Measurements from ENCODE around the gene WWTR1. TPM values are rescaled to one million over a fixed set of nuclear protein-coding genes. Genes with fewer than 3 reads are reported as not detected.

Gene WWTR1
- total RNA-seq, 6 donors from 2014 or later = 77.5 to 119 (median 107) TPM

DNA sequence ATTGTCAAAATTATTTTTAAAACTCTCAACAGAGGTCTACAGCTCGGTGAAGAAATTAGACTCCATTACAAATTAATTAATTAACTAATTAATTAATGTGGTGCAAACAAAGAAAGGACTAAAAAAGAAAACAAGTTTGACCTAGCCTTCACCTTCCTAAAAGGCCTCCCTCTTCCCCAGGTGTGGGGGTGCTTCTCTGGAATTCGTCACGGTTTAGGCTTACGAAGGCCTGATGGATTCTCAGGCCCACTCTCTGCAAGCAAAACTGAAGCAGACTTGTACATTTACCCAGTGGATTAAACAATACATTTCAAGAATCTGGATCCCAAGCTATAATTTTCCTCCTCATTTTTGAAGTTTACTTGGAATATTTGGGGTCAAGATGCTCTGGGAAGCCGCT, 94.7 kb downstream of the WWTR1 start:
- Histone ChIP-seq H3K36me3 (no peaks in the 10 kb centered on the region), H3K4me1 (peaks cover 0 to 16% (median 9%) of the 10 kb centered on the region in 4 donors), H3K27me3 (no peaks in the 10 kb centered on the region), H3K27ac (no peak overlapping the region), H3K9me3 (no peaks in the 10 kb centered on the region), H3K4me3 (no peak overlapping the region)
- ATAC-seq (ENCODE audit: low FRiP score in 2 of 2) (no peak), DNase-seq (no peak)
- TF ChIP-seq, protein P1, sequence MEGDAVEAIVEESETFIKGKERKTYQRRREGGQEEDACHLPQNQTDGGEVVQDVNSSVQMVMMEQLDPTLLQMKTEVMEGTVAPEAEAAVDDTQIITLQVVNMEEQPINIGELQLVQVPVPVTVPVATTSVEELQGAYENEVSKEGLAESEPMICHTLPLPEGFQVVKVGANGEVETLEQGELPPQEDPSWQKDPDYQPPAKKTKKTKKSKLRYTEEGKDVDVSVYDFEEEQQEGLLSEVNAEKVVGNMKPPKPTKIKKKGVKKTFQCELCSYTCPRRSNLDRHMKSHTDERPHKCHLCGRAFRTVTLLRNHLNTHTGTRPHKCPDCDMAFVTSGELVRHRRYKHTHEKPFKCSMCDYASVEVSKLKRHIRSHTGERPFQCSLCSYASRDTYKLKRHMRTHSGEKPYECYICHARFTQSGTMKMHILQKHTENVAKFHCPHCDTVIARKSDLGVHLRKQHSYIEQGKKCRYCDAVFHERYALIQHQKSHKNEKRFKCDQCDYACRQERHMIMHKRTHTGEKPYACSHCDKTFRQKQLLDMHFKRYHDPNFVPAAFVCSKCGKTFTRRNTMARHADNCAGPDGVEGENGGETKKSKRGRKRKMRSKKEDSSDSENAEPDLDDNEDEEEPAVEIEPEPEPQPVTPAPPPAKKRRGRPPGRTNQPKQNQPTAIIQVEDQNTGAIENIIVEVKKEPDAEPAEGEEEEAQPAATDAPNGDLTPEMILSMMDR (IDR thresholded peaks at IDR 0.05) = no peak
- no peak for TF ChIP-seq POLR2A (IDR thresholded peaks at IDR 0.05)
- no peak for TF ChIP-seq EP300 (IDR thresholded peaks at IDR 0.05)
- WGBS, 2 donors = 91 to 93% methylated on average over 5 of the region's 5 CpGs

DNA sequence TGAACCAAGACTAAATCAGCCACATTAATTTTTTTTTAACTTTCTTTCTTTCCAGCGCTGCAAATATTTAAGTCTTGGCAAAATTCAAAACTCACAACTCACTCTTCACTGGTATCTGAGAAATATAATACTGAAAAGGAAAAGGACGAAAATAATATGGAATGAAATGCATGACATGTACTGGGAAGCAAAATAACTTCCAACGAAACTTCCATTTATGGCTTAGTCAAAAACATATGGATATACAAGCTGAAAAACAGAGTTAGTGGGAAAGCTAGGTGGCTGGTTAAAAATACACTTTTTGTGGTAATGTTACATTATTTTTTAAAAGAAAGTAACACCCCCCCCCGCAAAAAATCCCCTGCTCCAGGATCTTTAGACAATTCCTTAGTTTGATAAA, 97.2 kb downstream of the WWTR1 start:
- 88 to 90% methylated on average over 4 of the region's 4 CpGs for WGBS, 2 donors
- TF ChIP-seq POLR2A (IDR thresholded peaks at IDR 0.05) = no peak
- TF ChIP-seq EP300 (IDR thresholded peaks at IDR 0.05) = no peak
- no peak for TF ChIP-seq POLR2AphosphoS5 (IDR thresholded peaks at IDR 0.05)
- TF ChIP-seq, protein P1 (IDR thresholded peaks at IDR 0.05) = no peak

DNA sequence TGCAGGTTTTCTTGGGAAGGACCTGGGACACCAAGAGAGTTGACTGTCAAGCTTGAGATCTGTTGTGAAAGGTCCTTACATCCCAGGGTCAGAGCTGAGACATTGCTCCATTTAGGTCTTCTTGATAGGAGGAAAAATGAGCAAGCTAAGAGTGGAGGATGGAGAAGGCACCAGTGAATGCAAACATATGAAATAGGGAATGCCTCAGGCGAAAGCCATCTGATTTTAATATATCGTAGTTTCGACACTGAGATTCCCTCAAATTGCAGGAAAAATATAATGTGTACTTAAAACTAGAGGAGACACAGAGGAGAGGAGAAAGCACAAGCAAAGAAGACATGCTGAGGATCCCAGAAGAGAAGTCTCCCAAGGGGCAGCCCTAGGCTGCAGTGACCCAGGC, 97.8 kb downstream of the WWTR1 start:
- no peak overlapping the region for H3K27ac ChIP-seq
- H3K9me3 ChIP-seq = no peaks in the 10 kb centered on the region
- H3K36me3 ChIP-seq = no peaks in the 10 kb centered on the region
- TF ChIP-seq EP300 (IDR thresholded peaks at IDR 0.05) (no peak), POLR2AphosphoS5 (IDR thresholded peaks at IDR 0.05) (no peak), POLR2A (IDR thresholded peaks at IDR 0.05) (no peak)
- TF ChIP-seq, protein P1 (IDR thresholded peaks at IDR 0.05) = no peak
- 94% methylated on average over 3 of the region's 3 CpGs for WGBS, 2 donors
- H3K4me3 ChIP-seq = no peak overlapping the region
- DNase-seq (no peak), ATAC-seq (ENCODE audit: low FRiP score in 2 of 2) (no peak)
- H3K27me3 ChIP-seq = no peaks in the 10 kb centered on the region
- peaks cover 4 to 12% (median 7%) of the 10 kb centered on the region in 4 donors for H3K4me1 ChIP-seq

More for the DNA sequence above, 97.2 kb downstream of the WWTR1 start:
- no peaks in the 10 kb centered on the region for H3K27me3 ChIP-seq
- H3K36me3 ChIP-seq = no peaks in the 10 kb centered on the region
- H3K27ac ChIP-seq = no peak overlapping the region
- H3K9me3 ChIP-seq = no peaks in the 10 kb centered on the region
- DNase-seq (no peak), ATAC-seq (ENCODE audit: low FRiP score in 2 of 2) (no peak)
- H3K4me1 ChIP-seq = peaks cover 0 to 6% (median 5%) of the 10 kb centered on the region in 4 donors
- H3K4me3 ChIP-seq = no peak overlapping the region

DNA sequence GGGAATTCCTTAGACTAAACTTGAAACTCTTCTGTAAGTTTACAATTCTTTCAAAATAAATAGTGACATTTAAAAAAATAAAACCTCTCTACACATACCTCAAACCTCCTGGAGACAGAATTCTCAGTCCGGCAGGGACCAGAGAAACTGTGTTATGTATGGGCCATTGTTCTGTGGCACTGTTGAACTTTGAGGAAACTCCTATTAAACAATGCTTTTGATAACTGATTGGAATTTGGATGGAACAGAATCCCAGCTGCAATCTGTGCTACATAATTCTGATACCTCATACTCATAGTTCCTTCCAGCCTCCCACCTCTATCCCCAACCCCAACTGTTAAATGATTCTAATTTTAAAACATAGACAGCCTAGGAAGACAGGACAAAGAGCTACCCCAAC, 98.3 kb downstream of the WWTR1 start:
- WGBS, 2 donors = 63 to 83% methylated on average over 1 of the region's 1 CpG
- no peaks in the 10 kb centered on the region for H3K27me3 ChIP-seq
- no peak for DNase-seq
- H3K27ac ChIP-seq = no peak overlapping the region
- no peak for ATAC-seq (ENCODE audit: low FRiP score in 2 of 2)
- H3K36me3 ChIP-seq = no peaks in the 10 kb centered on the region
- TF ChIP-seq POLR2A (IDR thresholded peaks at IDR 0.05) = no peak
- TF ChIP-seq EP300 (IDR thresholded peaks at IDR 0.05) = no peak
- TF ChIP-seq POLR2AphosphoS5 (IDR thresholded peaks at IDR 0.05) = no peak
- TF ChIP-seq, protein P1 (IDR thresholded peaks at IDR 0.05) = no peak
- H3K4me1 ChIP-seq = peaks cover 0 to 14% (median 12%) of the 10 kb centered on the region in 4 donors
- no peak overlapping the region for H3K4me3 ChIP-seq
- no peaks in the 10 kb centered on the region for H3K9me3 ChIP-seq

DNA sequence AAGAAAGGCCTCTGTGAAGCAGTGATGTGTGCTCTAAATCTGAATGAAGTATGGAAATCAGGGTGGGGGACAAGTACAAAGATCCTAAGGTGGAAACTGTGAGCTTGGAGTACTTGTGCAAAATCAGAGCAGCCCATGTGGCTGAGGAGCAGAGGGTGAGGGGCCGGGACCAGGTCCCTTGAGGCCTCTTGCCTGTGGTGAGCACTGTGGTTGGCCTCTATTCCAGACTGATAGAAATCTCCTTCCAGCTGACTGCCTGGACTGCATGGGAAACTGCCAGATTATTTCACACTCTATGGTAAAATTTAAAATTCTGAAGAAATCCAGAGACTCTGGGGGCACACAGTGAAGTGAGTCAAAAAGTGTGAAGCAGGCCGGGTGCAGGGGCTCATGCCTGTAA, 101.9 kb downstream of the WWTR1 start:
- Histone ChIP-seq H3K27me3 (no peaks in the 10 kb centered on the region), H3K4me3 (no peak overlapping the region), H3K9me3 (no peaks in the 10 kb centered on the region), H3K36me3 (no peaks in the 10 kb centered on the region), H3K4me1 (peaks cover 7 to 20% (median 15%) of the 10 kb centered on the region in 4 donors), H3K27ac (peak overlapping the region in 2 of 4 donors; percentile 12 to 14)
- no peak for DNase-seq
- 58 to 86% methylated on average over 2 of the region's 2 CpGs for WGBS, 2 donors
- peak in 1 of 2 donors; percentile 38 for ATAC-seq (ENCODE audit: low FRiP score in 2 of 2)
- TF ChIP-seq EP300 (IDR thresholded peaks at IDR 0.05) (no peak), POLR2A (IDR thresholded peaks at IDR 0.05) (no peak)

Measured in upper lobe of left lung (tissue), 6 donors.